ENCODE data around the gene ISLR2.

DNA sequence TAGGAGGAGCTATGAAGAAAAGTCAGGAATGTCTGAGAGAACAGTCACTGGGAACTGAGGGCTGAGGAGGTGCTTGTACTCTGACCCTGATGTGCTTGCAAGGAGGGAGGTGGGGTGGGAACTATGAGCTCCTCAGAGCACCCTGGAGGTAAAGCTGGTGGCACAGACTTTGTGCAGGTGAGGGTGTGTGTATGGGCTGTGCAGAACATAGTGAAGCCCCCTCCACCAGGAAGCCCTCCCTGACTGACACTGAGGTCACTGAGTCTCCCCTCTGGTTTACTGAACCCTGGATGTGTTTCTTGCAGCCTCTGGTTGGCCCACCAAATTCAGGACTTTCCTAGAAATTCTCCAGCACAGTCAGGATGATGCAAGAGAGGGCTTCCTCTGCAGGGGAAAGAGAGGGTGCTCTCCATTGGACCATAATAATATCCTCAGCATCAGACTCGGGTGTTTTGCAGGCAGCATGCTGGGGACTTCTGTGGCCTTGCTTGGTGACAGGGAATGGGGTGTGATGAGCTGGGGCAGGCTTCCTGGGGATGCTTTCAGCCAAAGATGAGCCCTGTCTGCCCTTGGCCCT lies 41.7 kb downstream of the ISLR2 start:
- TF ChIP-seq EZH2phosphoT487 (IDR thresholded peaks at IDR 0.05; ENCODE audit: insufficient read depth, low read depth) (no peak), EZH2 (IDR thresholded peaks at IDR 0.05; ENCODE audit: insufficient read depth, poor library complexity, severe bottlenecking) (no peak)

Measured in GM23248 (cell line).